Measurements from ENCODE around the gene XRN2. TPM values are rescaled to one million over a fixed set of nuclear protein-coding genes. Genes with fewer than 3 reads are reported as not detected.
A peak's percentile ranks its signal among the peaks of the same experiment; 100 is the strongest.

The XRN2 gene, protein sequence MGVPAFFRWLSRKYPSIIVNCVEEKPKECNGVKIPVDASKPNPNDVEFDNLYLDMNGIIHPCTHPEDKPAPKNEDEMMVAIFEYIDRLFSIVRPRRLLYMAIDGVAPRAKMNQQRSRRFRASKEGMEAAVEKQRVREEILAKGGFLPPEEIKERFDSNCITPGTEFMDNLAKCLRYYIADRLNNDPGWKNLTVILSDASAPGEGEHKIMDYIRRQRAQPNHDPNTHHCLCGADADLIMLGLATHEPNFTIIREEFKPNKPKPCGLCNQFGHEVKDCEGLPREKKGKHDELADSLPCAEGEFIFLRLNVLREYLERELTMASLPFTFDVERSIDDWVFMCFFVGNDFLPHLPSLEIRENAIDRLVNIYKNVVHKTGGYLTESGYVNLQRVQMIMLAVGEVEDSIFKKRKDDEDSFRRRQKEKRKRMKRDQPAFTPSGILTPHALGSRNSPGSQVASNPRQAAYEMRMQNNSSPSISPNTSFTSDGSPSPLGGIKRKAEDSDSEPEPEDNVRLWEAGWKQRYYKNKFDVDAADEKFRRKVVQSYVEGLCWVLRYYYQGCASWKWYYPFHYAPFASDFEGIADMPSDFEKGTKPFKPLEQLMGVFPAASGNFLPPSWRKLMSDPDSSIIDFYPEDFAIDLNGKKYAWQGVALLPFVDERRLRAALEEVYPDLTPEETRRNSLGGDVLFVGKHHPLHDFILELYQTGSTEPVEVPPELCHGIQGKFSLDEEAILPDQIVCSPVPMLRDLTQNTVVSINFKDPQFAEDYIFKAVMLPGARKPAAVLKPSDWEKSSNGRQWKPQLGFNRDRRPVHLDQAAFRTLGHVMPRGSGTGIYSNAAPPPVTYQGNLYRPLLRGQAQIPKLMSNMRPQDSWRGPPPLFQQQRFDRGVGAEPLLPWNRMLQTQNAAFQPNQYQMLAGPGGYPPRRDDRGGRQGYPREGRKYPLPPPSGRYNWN
- 73.7 and 79.1 TPM in 2 replicates for total RNA-seq
- 39.6 and 42.7 TPM in 2 replicates for polyA plus RNA-seq

DNA sequence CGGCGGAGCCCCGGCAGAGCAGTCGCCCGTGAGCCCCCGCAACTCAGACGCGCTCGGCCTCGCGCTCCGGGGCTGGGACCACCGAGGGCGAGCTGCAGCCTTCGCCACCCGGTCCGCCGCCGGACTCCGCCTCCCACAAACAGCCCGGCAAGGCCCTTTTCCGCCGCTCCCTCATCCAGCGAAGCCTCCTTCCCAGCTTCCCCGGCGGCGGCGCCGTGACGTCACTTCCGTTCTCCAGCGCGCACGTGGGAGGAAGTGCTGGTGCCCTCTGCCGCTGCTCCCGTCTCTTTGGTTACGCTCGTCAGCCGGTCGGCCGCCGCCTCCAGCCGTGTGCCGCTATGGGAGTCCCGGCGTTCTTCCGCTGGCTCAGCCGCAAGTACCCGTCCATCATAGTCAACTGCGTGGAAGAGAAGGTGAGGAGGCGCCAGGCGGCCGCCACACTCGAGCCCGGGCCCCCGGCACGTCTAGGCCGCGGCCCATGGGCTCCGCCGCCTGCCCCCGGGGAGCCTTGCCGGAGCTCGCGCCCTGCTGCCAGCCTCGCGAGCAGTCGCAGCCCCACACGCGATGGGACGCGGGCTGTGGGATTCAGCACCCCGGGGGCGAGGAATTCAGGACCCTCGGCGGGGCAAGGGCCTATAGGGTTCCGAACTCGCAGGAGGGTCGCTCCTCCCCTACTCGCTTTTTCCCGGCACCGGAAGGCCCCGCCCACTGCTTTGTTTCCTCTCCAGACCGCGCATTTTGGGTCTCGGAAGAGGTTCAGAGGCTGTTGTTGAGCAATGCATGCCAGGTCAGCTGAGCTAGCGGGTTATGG lies at the start of gene XRN2:
XRN2 (plus strand) TSS at position 271 of the 811 bp plus-strand sequence; CDS start at position 339, 68 bp downstream.
- under 1% methylated on average over 87 of the region's 87 CpGs for WGBS (ENCODE audit: low lambda C conversion rate, missing lambda C conversion rate)
- H3K79me2 ChIP-seq, result peaks cover 19% of the 10 kb centered on the region

GRCh38 chr20:21257192-21257591 lies 45.9 kb upstream of the XRN2 start:
- WGBS (ENCODE audit: low lambda C conversion rate, missing lambda C conversion rate), result 68% methylated on average over 3 of the region's 3 CpGs
- no peak for DNase-seq (ENCODE audit: low spot score)
- Histone ChIP-seq H3K4me3 (no peak overlapping the region), H3K4me2 (no peak overlapping the region), H3K9me2 (replicated peaks; ENCODE audit: insufficient read depth) (no peaks in the 10 kb centered on the region), H3K79me2 (no peaks in the 10 kb centered on the region), H3K9me3 (ENCODE audit: low read depth) (no peaks in the 10 kb centered on the region), H3K36me3 (replicated peaks; ENCODE audit: insufficient read depth, low read depth) (no peaks in the 10 kb centered on the region), H3K27ac (no peak overlapping the region), H2AFZ (no peak overlapping the region), H3K4me1 (ENCODE audit: insufficient read depth) (no peaks in the 10 kb centered on the region), H4K20me1 (ENCODE audit: insufficient read depth, poor library complexity, severe bottlenecking) (no peaks in the 10 kb centered on the region), H3K27me3 (no peaks in the 10 kb centered on the region)
- TF ChIP-seq, protein P1, sequence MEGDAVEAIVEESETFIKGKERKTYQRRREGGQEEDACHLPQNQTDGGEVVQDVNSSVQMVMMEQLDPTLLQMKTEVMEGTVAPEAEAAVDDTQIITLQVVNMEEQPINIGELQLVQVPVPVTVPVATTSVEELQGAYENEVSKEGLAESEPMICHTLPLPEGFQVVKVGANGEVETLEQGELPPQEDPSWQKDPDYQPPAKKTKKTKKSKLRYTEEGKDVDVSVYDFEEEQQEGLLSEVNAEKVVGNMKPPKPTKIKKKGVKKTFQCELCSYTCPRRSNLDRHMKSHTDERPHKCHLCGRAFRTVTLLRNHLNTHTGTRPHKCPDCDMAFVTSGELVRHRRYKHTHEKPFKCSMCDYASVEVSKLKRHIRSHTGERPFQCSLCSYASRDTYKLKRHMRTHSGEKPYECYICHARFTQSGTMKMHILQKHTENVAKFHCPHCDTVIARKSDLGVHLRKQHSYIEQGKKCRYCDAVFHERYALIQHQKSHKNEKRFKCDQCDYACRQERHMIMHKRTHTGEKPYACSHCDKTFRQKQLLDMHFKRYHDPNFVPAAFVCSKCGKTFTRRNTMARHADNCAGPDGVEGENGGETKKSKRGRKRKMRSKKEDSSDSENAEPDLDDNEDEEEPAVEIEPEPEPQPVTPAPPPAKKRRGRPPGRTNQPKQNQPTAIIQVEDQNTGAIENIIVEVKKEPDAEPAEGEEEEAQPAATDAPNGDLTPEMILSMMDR (IDR thresholded peaks at IDR 0.05; ENCODE audit: poor library complexity), result no peak
- TF ChIP-seq EZH2phosphoT487 (IDR thresholded peaks at IDR 0.05; ENCODE audit: low read depth, severe bottlenecking, unreplicated experiment), result no peak
- no peak for TF ChIP-seq EZH2 (IDR thresholded peaks at IDR 0.05; ENCODE audit: borderline replicate concordance)

More for the DNA sequence above, at the start of gene XRN2:
- Histone ChIP-seq H3K27me3 (no peaks in the 10 kb centered on the region), H3K9me2 (replicated peaks; ENCODE audit: insufficient read depth) (no peaks in the 10 kb centered on the region), H3K9me3 (ENCODE audit: low read depth) (no peaks in the 10 kb centered on the region), H3K4me1 (ENCODE audit: insufficient read depth) (peaks cover 7% of the 10 kb centered on the region), H4K20me1 (ENCODE audit: insufficient read depth, poor library complexity, severe bottlenecking) (peaks cover 14% of the 10 kb centered on the region), H3K4me2 (peak within 1 kb of the TSS; percentile 83), H3K4me3 (peak within 1 kb of the TSS; percentile 65), H3K27ac (peak within 1 kb of the TSS; percentile 97), H3K36me3 (replicated peaks; ENCODE audit: insufficient read depth, low read depth) (no peaks in the 10 kb centered on the region), H2AFZ (peak within 1 kb of the TSS; percentile 68)
- peak; percentile 97 for DNase-seq (ENCODE audit: low spot score)
- no peak for TF ChIP-seq EZH2phosphoT487 (IDR thresholded peaks at IDR 0.05; ENCODE audit: low read depth, severe bottlenecking, unreplicated experiment)
- TF ChIP-seq, protein P1 (IDR thresholded peaks at IDR 0.05; ENCODE audit: poor library complexity), result no peak
- TF ChIP-seq EZH2 (IDR thresholded peaks at IDR 0.05; ENCODE audit: borderline replicate concordance), result no peak

DNA sequence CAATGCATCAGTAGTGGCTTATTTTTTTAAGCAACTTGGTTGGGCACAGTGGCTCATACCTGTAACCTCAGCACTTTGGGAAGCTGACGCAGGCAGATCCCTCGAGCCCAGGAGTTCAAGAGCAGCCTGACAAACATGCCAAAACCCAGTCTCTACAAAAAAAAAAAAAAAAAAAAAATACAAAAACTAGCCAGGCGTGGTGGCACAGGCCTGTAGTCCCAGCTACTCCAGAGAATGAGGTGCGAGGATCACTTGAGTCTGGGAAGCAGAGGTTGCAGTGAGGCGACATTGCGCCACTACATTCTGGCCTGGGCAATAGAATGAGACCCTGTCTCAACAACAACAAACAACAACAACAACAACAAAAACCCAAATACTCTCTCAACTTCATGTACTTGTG lies 44.7 kb upstream of the XRN2 start:
- no peak overlapping the region for H3K27ac ChIP-seq
- no peaks in the 10 kb centered on the region for H3K9me3 ChIP-seq (ENCODE audit: low read depth)
- no peak for TF ChIP-seq EZH2phosphoT487 (IDR thresholded peaks at IDR 0.05; ENCODE audit: low read depth, severe bottlenecking, unreplicated experiment)
- TF ChIP-seq, protein P1 (IDR thresholded peaks at IDR 0.05; ENCODE audit: poor library complexity), result no peak
- no peak for TF ChIP-seq EZH2 (IDR thresholded peaks at IDR 0.05; ENCODE audit: borderline replicate concordance)
- H3K27me3 ChIP-seq, result no peaks in the 10 kb centered on the region
- WGBS (ENCODE audit: low lambda C conversion rate, missing lambda C conversion rate), result 89% methylated on average over 6 of the region's 6 CpGs
- H3K9me2 ChIP-seq (replicated peaks; ENCODE audit: insufficient read depth), result no peaks in the 10 kb centered on the region
- no peaks in the 10 kb centered on the region for H3K36me3 ChIP-seq (replicated peaks; ENCODE audit: insufficient read depth, low read depth)
- H3K79me2 ChIP-seq, result no peaks in the 10 kb centered on the region
- H3K4me3 ChIP-seq, result no peak overlapping the region
- no peak for DNase-seq (ENCODE audit: low spot score)
- no peak overlapping the region for H3K4me2 ChIP-seq
- H3K4me1 ChIP-seq (ENCODE audit: insufficient read depth), result no peaks in the 10 kb centered on the region
- no peak overlapping the region for H2AFZ ChIP-seq
- H4K20me1 ChIP-seq (ENCODE audit: insufficient read depth, poor library complexity, severe bottlenecking), result no peaks in the 10 kb centered on the region

All from hepatocyte (in vitro differentiated cells).